SK-N-SH treated with all-trans-retinoic acid at 6 μM for 48 hours (cell line): ENCODE measurements around the gene HP1BP3.

Experiments
- RARB ChIP-seq: fragments of 250-450 bp; sonication (Bioruptor Pico); IDR thresholded peaks from 2 replicates; pipeline ENCODE4 v1.8.0; 2021; ENCODE audit warnings: mild to moderate bottlenecking, moderate library complexity
- ZFP30 ChIP-seq: fragments of 450-650 bp; formaldehyde crosslinking; IDR thresholded peaks from 2 replicates; pipeline ENCODE4 v1.5.0; 2022; ENCODE audit warnings: mild to moderate bottlenecking, moderate library complexity

- TF ChIP-seq RARB (no peak), ZFP30 (no peak)
Observed at GRCh38 chr1:20693623-20694022, 93.5 kb downstream of the HP1BP3 start.
